ENCODE measurements around the gene RTTN. TPM values are rescaled to one million over a fixed set of nuclear protein-coding genes. Genes with fewer than 3 reads are reported as not detected.

Gene RTTN
- total RNA-seq, 4 donors from 2014 or later = 23.7 to 38.7 (median 25.4) TPM

DNA sequence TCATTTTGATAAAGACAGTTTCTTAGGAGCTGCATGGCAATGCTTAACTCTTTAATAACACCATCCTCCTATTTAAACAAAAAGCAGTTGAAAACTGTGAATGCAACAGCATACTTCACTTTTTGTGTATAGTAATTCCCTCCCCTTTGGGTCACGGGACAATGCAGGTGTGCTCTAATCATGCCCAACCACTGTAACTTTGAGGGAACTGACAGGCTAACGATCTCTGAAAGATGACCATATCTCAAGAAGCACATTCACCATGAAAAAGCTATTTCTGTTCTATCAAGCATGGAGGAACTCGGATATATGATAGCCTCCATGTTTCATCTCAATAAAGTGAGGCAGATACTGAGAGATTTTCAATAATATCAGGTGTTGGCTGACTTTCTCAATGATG lies 176.8 kb downstream of the RTTN start:
- H3K9me3 ChIP-seq = no peaks in the 10 kb centered on the region
- 91 to 94% methylated on average over 3 of the region's 3 CpGs for WGBS, 2 donors
- peaks cover 0 to 53% (median 0%) of the 10 kb centered on the region in 3 donors for H3K36me3 ChIP-seq
- H3K4me1 ChIP-seq = no peaks in the 10 kb centered on the region
- DNase-seq (ENCODE audit: low spot score in 2 of 2) = no peak
- TF ChIP-seq EP300 (IDR thresholded peaks at IDR 0.05) = no peak
- TF ChIP-seq, protein P1, sequence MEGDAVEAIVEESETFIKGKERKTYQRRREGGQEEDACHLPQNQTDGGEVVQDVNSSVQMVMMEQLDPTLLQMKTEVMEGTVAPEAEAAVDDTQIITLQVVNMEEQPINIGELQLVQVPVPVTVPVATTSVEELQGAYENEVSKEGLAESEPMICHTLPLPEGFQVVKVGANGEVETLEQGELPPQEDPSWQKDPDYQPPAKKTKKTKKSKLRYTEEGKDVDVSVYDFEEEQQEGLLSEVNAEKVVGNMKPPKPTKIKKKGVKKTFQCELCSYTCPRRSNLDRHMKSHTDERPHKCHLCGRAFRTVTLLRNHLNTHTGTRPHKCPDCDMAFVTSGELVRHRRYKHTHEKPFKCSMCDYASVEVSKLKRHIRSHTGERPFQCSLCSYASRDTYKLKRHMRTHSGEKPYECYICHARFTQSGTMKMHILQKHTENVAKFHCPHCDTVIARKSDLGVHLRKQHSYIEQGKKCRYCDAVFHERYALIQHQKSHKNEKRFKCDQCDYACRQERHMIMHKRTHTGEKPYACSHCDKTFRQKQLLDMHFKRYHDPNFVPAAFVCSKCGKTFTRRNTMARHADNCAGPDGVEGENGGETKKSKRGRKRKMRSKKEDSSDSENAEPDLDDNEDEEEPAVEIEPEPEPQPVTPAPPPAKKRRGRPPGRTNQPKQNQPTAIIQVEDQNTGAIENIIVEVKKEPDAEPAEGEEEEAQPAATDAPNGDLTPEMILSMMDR (IDR thresholded peaks at IDR 0.05) = no peak
- TF ChIP-seq POLR2A (IDR thresholded peaks at IDR 0.05) = no peak
- H3K27me3 ChIP-seq = no peaks in the 10 kb centered on the region
- no peak overlapping the region for H3K4me3 ChIP-seq
- H3K27ac ChIP-seq = no peak overlapping the region

DNA sequence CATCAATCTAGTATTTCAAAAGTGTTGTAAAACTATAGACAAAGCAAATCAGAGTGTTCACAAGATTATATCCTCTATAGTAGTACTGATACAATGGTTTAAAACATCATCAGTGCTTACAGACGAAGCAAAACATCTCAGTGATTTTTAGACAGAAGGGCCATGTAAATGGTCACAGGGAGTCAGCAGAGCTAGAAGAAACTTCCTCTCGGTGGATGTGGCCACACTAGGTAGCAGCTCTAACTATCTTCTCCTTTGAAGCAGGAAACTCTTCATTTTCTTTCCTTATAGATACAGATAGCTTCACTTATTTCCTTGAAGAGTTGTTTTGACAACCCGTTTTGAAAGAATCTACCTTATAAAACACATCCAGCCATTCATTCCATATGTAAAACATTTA lies 177.4 kb downstream of the RTTN start:
- 87 to 89% methylated on average over 3 of the region's 3 CpGs for WGBS, 2 donors
- Histone ChIP-seq H3K27ac (no peak overlapping the region), H3K4me1 (no peaks in the 10 kb centered on the region), H3K27me3 (no peaks in the 10 kb centered on the region), H3K36me3 (peaks cover 0 to 59% (median 0%) of the 10 kb centered on the region in 3 donors), H3K4me3 (no peak overlapping the region), H3K9me3 (no peaks in the 10 kb centered on the region)
- no peak for TF ChIP-seq EP300 (IDR thresholded peaks at IDR 0.05)
- TF ChIP-seq, protein P1 (IDR thresholded peaks at IDR 0.05) = no peak
- DNase-seq (ENCODE audit: low spot score in 2 of 2) = no peak

DNA sequence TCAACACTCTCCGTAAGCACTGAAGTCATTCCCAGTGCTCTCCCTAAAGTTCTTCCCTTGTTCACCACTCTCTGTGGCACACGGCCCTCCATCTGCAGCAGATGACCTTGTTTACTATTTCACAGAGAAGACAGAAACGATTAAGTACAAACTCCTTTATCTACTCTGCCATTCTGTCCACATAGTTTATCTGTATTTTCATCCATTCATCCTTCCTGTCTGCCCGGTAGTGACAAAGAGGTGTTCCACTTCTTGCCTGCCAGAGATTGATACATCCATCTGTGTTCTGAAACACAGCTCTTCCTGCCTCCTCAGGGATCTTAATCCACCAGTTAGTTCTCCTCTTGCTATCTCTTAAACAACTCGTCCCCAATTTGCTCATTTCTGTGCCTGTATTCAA lies 179.9 kb downstream of the RTTN start:
- Histone ChIP-seq H3K27me3 (no peaks in the 10 kb centered on the region), H3K9me3 (no peaks in the 10 kb centered on the region), H3K27ac (no peak overlapping the region), H3K4me3 (no peak overlapping the region), H3K36me3 (peaks cover 0 to 74% (median 0%) of the 10 kb centered on the region in 3 donors), H3K4me1 (no peaks in the 10 kb centered on the region)
- TF ChIP-seq EP300 (IDR thresholded peaks at IDR 0.05) (no peak), POLR2A (IDR thresholded peaks at IDR 0.05) (no peak)
- TF ChIP-seq, protein P1 (IDR thresholded peaks at IDR 0.05) = no peak
- no peak for DNase-seq (ENCODE audit: low spot score in 2 of 2)
- WGBS, 2 donors = 88 to 91% methylated on average over 5 of the region's 5 CpGs

DNA sequence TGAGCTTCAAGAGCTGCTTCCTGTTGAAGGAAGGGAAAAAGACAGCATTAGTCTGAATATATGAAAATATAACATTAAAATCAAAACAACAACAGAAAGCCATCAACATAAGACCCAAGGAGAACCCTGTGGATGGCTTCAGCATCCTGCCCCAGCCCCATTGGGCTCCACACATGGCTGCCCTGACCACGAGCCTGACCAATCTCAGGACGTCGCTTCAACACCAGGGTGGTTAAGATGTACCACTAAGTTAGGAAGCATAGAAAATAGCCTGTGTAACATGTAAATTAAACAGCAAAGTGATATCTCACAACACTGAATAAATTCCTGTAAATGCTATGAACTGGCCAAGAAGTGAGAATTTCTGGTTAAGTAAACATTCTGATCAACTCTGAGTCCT lies 180.7 kb downstream of the RTTN start:
- Histone ChIP-seq H3K27me3 (no peaks in the 10 kb centered on the region), H3K36me3 (peaks cover 0 to 74% (median 0%) of the 10 kb centered on the region in 3 donors), H3K4me1 (no peaks in the 10 kb centered on the region), H3K9me3 (no peaks in the 10 kb centered on the region), H3K27ac (no peak overlapping the region), H3K4me3 (no peak overlapping the region)
- TF ChIP-seq POLR2A (IDR thresholded peaks at IDR 0.05) (no peak), EP300 (IDR thresholded peaks at IDR 0.05) (no peak)
- TF ChIP-seq, protein P1 (IDR thresholded peaks at IDR 0.05) = no peak
- DNase-seq (ENCODE audit: low spot score in 2 of 2) = no peak
- 97 to 100% methylated on average over 3 of the region's 3 CpGs for WGBS, 2 donors

DNA sequence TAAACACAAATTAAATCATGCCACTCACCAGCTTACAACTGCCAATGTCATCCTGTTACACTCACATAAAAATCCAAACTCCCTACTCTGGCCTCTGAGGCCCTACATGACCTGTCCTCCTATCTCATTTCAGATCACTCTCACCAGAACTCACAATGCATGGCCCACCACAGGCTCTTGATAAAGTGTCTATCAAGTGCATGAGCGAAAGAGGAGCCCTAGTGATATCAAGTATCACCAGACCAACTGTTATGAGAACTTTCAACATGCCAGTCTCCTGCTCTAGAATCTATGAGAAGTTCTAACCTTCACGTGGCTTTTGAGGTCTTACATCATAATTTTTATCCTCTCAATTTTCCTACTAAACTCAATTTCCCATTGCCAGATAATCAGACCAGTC lies 181.4 kb downstream of the RTTN start:
- H3K36me3 ChIP-seq = peaks cover 0 to 74% (median 0%) of the 10 kb centered on the region in 3 donors
- 93 to 99% methylated on average over 2 of the region's 2 CpGs for WGBS, 2 donors
- H3K27me3 ChIP-seq = no peaks in the 10 kb centered on the region
- no peak overlapping the region for H3K27ac ChIP-seq
- H3K4me1 ChIP-seq = no peaks in the 10 kb centered on the region
- TF ChIP-seq POLR2A (IDR thresholded peaks at IDR 0.05) = no peak
- TF ChIP-seq, protein P1 (IDR thresholded peaks at IDR 0.05) = no peak
- TF ChIP-seq EP300 (IDR thresholded peaks at IDR 0.05) = no peak
- DNase-seq (ENCODE audit: low spot score in 2 of 2) = no peak
- H3K9me3 ChIP-seq = no peaks in the 10 kb centered on the region
- no peak overlapping the region for H3K4me3 ChIP-seq
